Measurements from ENCODE around the gene CHMP2B. TPM values are rescaled to one million over a fixed set of nuclear protein-coding genes. Genes with fewer than 3 reads are reported as not detected.

CHMP2B gene
- total RNA-seq, 1 donor from 2014 or later: 28.2 TPM

GRCh38 chr3:87270908-87271700, 44.0 kb downstream of the CHMP2B start:
- Histone ChIP-seq H3K4me1 (no peaks in the 10 kb centered on the region), H3K9me3 (no peaks in the 10 kb centered on the region), H3K27ac (no peak overlapping the region), H3K36me3 (no peaks in the 10 kb centered on the region), H3K4me3 (no peak overlapping the region), H3K27me3 (no peaks in the 10 kb centered on the region)
- TF ChIP-seq CTCF (IDR thresholded peaks at IDR 0.05) (no peak), POLR2A (IDR thresholded peaks at IDR 0.05) (no peak), POLR2AphosphoS5 (IDR thresholded peaks at IDR 0.05; ENCODE audit: insufficient read depth in 1 of 2, low read depth in 1 of 2) (no peak)
- intact Hi-C loops (cut with DNase I): no loop called here
- no peak for DNase-seq (ENCODE audit: extremely low spot score in 2 of 2)

- no peak for DNase-seq (ENCODE audit: extremely low spot score in 2 of 2)
- H3K27ac ChIP-seq: no peak overlapping the region
- H3K4me1 ChIP-seq: no peaks in the 10 kb centered on the region
- TF ChIP-seq POLR2AphosphoS5 (IDR thresholded peaks at IDR 0.05; ENCODE audit: insufficient read depth in 1 of 2, low read depth in 1 of 2) (no peak), POLR2A (IDR thresholded peaks at IDR 0.05) (no peak), CTCF (IDR thresholded peaks at IDR 0.05) (no peak)
- no peaks in the 10 kb centered on the region for H3K36me3 ChIP-seq
- H3K27me3 ChIP-seq: no peaks in the 10 kb centered on the region
- H3K9me3 ChIP-seq: no peaks in the 10 kb centered on the region
- no peak overlapping the region for H3K4me3 ChIP-seq
- intact Hi-C loops (cut with DNase I): no loop called here
Measured at GRCh38 chr3:87272718-87273341, 45.7 kb downstream of the CHMP2B start.

- intact Hi-C loops (cut with DNase I): no loop called here
- H3K9me3 ChIP-seq: no peaks in the 10 kb centered on the region
- DNase-seq (ENCODE audit: extremely low spot score in 2 of 2): no peak
- no peak within 1 kb of the TSS for H3K4me3 ChIP-seq
- no peaks in the 10 kb centered on the region for H3K27me3 ChIP-seq
- no peaks in the 10 kb centered on the region for H3K4me1 ChIP-seq
- no peak within 1 kb of the TSS for H3K27ac ChIP-seq
- TF ChIP-seq POLR2A (IDR thresholded peaks at IDR 0.05): no peak
- H3K36me3 ChIP-seq: no peaks in the 10 kb centered on the region
Measured at GRCh38 chr3:87276484-87276883, 49.4 kb downstream of the CHMP2B start, which contains the start of gene POU1F1. TSS of gene POU1F1 (minus strand) at chr3:87276584. CDS start at chr3:87276462, 122 bp downstream.

- Histone ChIP-seq H3K27me3 (no peaks in the 10 kb centered on the region), H3K27ac (no peak overlapping the region), H3K36me3 (no peaks in the 10 kb centered on the region), H3K9me3 (no peaks in the 10 kb centered on the region), H3K4me1 (no peaks in the 10 kb centered on the region), H3K4me3 (no peak overlapping the region)
- intact Hi-C loops (cut with DNase I): no loop called here
- TF ChIP-seq POLR2AphosphoS5 (IDR thresholded peaks at IDR 0.05; ENCODE audit: insufficient read depth in 1 of 2, low read depth in 1 of 2): no peak
- no peak for TF ChIP-seq POLR2A (IDR thresholded peaks at IDR 0.05)
- TF ChIP-seq CTCF (IDR thresholded peaks at IDR 0.05): no peak
- DNase-seq (ENCODE audit: extremely low spot score in 2 of 2): no peak
Measured at GRCh38 chr3:87287011-87287410, 59.9 kb downstream of the CHMP2B start.

- no peaks in the 10 kb centered on the region for H3K27me3 ChIP-seq
- H3K27ac ChIP-seq: no peak overlapping the region
- intact Hi-C loops (cut with DNase I): no loop called here
- no peaks in the 10 kb centered on the region for H3K36me3 ChIP-seq
- no peaks in the 10 kb centered on the region for H3K4me1 ChIP-seq
- H3K4me3 ChIP-seq: no peak overlapping the region
- no peak for DNase-seq (ENCODE audit: extremely low spot score in 2 of 2)
- TF ChIP-seq CTCF (IDR thresholded peaks at IDR 0.05) (no peak), POLR2AphosphoS5 (IDR thresholded peaks at IDR 0.05; ENCODE audit: insufficient read depth in 1 of 2, low read depth in 1 of 2) (no peak), POLR2A (IDR thresholded peaks at IDR 0.05) (no peak)
- H3K9me3 ChIP-seq: no peaks in the 10 kb centered on the region
Measured at GRCh38 chr3:87288446-87288845, 61.3 kb downstream of the CHMP2B start.
